ENCODE data around the gene APEH. TPM values are rescaled to one million over a fixed set of nuclear protein-coding genes. Genes with fewer than 3 reads are reported as not detected.
A peak's percentile ranks its signal among the peaks of the same experiment; 100 is the strongest.

APEH gene
- total RNA-seq, 2 experiments from 2014 or later, result 148 to 165 TPM

GRCh38 chr3:49717959-49718857, 44.1 kb downstream of the APEH start:
- Mint-ChIP-seq H3K4me1 (peaks cover 20% of the 10 kb centered on the region), H3K9me3 (no peaks in the 10 kb centered on the region), H3K36me3 (peaks cover 5% of the 10 kb centered on the region), H3K27ac (peak overlapping the region; percentile 68), H3K4me3 (peak overlapping the region; percentile 89), H3K27me3 (no peaks in the 10 kb centered on the region)
- ATAC-seq (ENCODE audit: low read depth), result no peak
- DNase-seq, result no peak
- POLR2A ChIA-PET, result interaction anchor here (0.6 to 1.6 kb wide), 5 partner anchors 7 to 186 kb away, joined by 3 to 5 read pairs (median 4); partner anchors contain the start of gene UBA7

- peaks cover 5% of the 10 kb centered on the region for H3K36me3 Mint-ChIP-seq
- no peak for DNase-seq
- no peaks in the 10 kb centered on the region for H3K27me3 Mint-ChIP-seq
- peaks cover 20% of the 10 kb centered on the region for H3K4me1 Mint-ChIP-seq
- POLR2A ChIA-PET, result interaction anchor here (0.6 to 1.6 kb wide), 10 partner anchors 8 to 1003 kb away, joined by 3 to 5 read pairs (median 4); partner anchors contain the start of genes INKA1 and UBA7
- ATAC-seq (ENCODE audit: low read depth), result no peak
- no peaks in the 10 kb centered on the region for H3K9me3 Mint-ChIP-seq
- peak overlapping the region; percentile 89 for H3K4me3 Mint-ChIP-seq
- H3K27ac Mint-ChIP-seq, result peak overlapping the region; percentile 68
These were observed 44.7 kb downstream of the APEH start for GRCh38 chr3:49718858-49719213.

DNA sequence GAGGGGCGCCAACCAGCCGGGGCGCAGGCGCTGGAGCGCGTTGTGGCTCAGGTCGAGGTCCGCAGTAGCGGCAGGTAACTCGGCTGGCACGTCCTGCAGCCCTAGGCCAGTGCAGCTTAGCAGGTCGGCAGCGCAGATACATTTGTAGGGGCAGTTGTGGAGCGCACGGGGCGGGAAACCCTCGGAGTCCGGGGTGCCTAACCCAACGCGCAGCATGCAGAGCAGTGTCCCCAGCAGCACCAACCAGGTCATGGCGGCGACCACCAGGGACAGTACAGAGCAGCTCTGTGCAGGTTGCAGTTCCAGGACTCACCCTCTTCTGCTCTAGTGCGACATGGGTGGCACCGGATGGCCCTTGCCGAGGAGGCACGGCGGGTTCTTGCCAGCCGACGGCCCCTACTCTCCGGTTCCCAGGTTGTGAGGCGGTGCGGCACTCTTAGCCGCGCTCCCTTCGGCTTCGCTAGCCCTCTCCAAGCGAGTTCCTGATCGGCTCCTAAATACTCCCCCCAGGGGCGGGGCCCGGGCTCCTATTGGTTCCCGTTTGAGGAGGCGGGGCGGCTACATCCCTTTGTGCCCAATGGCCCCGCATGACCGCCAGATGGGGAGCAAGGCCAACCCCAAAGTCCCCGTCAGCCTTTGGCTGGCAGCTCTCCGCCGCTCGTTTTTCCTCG, 45.2 kb downstream of the APEH start, which contains the start of gene AMIGO3:
Gene AMIGO3, minus strand, starts transcription at position 471 of the 671 bp plus-strand sequence. Its CDS starts 219 bp downstream, at position 252.
- H3K27ac Mint-ChIP-seq, result peak within 1 kb of the TSS; percentile 68
- no peaks in the 10 kb centered on the region for H3K9me3 Mint-ChIP-seq
- peaks cover 18% of the 10 kb centered on the region for H3K4me1 Mint-ChIP-seq
- H3K4me3 Mint-ChIP-seq, result peak within 1 kb of the TSS; percentile 89
- DNase-seq (peak; percentile 92), ATAC-seq (ENCODE audit: low read depth) (peak; percentile 77)
- H3K36me3 Mint-ChIP-seq, result peaks cover 5% of the 10 kb centered on the region
- H3K27me3 Mint-ChIP-seq, result no peaks in the 10 kb centered on the region
- POLR2A ChIA-PET, result interaction anchor here (0.6 to 1.6 kb wide), 10 partner anchors 8 to 1003 kb away, joined by 3 to 5 read pairs (median 4); partner anchors contain the start of genes INKA1 and UBA7

DNA sequence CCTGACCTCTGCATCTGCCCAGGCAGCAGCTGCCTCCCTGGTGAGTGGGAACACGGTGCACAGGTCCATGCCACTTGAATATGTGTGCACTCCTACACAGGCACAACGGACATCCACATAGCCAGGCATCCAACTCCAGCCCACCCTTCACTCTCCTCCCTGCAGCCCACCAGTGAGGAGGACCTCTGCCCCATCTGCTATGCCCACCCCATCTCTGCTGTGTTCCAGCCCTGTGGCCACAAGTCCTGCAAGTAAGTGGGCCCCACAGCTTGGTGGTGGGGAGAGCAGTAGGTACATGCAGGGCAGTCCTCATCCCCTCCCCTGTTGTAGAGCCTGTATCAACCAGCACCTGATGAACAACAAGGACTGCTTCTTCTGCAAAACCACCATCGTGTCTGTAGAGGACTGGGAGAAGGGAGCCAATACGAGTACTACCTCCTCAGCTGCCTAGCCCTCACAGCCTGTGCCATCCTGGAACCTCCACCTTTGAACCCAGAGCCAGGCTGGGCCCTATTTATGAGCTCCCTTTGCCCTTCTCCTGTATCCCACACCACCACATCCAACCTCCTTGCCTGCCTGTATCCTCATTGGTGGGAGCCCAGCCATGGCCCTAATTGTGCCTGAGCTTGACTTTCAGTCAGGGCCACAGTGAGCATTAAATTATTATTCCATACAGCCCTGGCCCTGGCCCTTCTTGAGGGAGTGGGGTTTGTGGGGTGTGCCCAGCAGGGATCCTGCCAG, 46.9 kb downstream of the APEH start:
- peak overlapping the region; percentile 2 for H3K27ac Mint-ChIP-seq
- no peak overlapping the region for H3K4me3 Mint-ChIP-seq
- no peak for DNase-seq
- ATAC-seq (ENCODE audit: low read depth), result no peak
- peaks cover 6% of the 10 kb centered on the region for H3K36me3 Mint-ChIP-seq
- no peaks in the 10 kb centered on the region for H3K9me3 Mint-ChIP-seq
- no peaks in the 10 kb centered on the region for H3K27me3 Mint-ChIP-seq
- POLR2A ChIA-PET, result no interaction called here
- H3K4me1 Mint-ChIP-seq, result peaks cover 23% of the 10 kb centered on the region

GRCh38 chr3:49721596-49721895, 47.4 kb downstream of the APEH start:
- H3K36me3 Mint-ChIP-seq, result peaks cover 6% of the 10 kb centered on the region
- POLR2A ChIA-PET, result no interaction called here
- H3K27ac Mint-ChIP-seq, result peak overlapping the region; percentile 2
- peaks cover 23% of the 10 kb centered on the region for H3K4me1 Mint-ChIP-seq
- H3K4me3 Mint-ChIP-seq, result no peak overlapping the region
- ATAC-seq (ENCODE audit: low read depth) (no peak), DNase-seq (no peak)
- H3K9me3 Mint-ChIP-seq, result no peaks in the 10 kb centered on the region
- no peaks in the 10 kb centered on the region for H3K27me3 Mint-ChIP-seq

DNA sequence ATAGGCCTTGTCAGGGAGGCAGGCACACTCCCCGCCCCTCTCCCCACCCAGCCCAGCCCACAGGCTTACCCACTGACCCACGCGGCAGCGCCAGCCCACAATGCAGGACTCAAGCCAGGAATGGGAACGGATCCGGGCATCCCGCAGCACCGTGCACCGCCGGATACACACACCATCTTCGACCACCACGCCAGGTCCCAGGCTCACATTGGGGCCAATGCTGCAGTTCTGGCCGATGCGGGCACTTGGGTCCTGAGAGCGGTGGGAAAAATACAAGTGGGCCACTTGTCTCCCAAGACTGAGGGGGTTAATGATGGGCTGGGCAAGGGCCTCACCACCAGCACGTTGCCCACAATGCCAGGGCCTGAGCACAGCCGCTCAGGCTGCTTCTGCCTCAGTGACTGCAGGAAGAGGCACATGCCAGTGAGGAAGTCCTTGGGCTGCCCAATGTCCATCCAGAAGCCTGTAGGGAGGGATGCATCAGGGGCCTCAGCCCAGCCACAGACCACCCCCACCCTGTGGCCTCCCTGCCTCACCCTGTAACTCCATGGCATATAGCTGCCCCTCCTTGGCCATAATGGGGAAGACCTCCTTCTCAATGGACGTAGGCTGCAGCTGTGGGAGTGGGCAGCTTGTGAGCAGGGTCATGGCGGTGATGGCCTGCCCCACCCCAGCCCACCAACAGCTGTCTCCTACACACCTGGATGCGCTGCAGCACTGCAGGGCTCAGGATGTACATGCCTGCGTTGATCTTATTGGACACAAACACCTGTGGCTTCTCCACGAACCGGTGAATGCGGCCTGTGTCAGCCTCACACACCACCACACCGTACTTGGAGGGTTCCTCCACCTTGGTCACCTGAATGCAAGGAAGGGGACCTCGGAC, 48.0 kb downstream of the APEH start:
- Mint-ChIP-seq H3K27ac (peak overlapping the region; percentile 82), H3K4me1 (peaks cover 23% of the 10 kb centered on the region), H3K9me3 (no peaks in the 10 kb centered on the region), H3K36me3 (peaks cover 6% of the 10 kb centered on the region), H3K4me3 (peak overlapping the region; percentile 97), H3K27me3 (no peaks in the 10 kb centered on the region)
- ATAC-seq (ENCODE audit: low read depth) (no peak), DNase-seq (no peak)
- POLR2A ChIA-PET, result interaction anchor here (1.1 to 2.1 kb wide), 4 partner anchors 11 to 81 kb away, joined by 3 to 7 read pairs (median 3); partner anchors contain the start of gene INKA1

DNA sequence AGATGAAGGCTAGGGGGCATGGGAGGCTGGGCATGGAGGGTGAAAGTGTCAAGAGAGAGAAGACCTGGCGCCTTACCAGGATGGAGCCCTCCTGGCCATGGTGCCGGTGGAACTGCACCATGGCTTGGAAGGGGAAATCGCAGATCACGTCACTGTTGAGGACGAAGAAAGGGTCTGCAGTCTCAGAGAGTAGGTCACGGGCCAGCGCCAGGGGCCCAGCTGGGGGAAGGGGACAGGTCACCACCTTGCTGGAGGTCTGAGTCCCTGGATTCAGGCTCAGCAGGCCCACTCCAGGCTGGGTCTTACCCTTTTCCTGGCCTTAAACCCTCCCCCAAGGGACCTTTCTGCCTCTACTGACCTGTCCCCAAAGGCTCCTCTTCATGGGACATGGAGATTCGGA, 48.7 kb downstream of the APEH start:
- POLR2A ChIA-PET, result interaction anchor here (0.6 to 2.2 kb wide), 11 partner anchors 8 to 207 kb away, joined by 3 to 8 read pairs (median 3); partner anchors contain the start of genes INKA1, MON1A and UBA7
- no peak for ATAC-seq (ENCODE audit: low read depth)
- Mint-ChIP-seq H3K36me3 (peaks cover 6% of the 10 kb centered on the region), H3K4me1 (peaks cover 23% of the 10 kb centered on the region), H3K27ac (peak overlapping the region; percentile 96), H3K27me3 (no peaks in the 10 kb centered on the region), H3K9me3 (no peaks in the 10 kb centered on the region), H3K4me3 (peak overlapping the region; percentile 97)
- DNase-seq, result no peak

DNA sequence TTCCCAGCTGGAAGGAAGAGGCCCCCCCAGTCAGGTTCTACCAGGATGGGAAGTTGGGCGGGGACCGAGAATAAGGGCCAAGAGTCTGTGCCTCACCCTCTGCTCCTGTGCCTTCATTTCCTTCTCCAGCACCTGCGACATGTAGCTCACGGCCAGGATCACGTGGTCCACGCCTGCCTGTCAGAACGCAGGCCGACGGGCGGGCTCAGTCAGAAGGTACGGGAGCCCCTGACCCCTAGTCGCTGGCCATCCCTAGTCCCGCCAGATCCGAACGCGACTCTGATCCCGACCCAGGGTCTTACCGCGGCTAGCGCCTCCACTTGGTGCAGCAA, 49.1 kb downstream of the APEH start:
- Mint-ChIP-seq H3K4me3 (peak overlapping the region; percentile 97), H3K27me3 (no peaks in the 10 kb centered on the region), H3K9me3 (no peaks in the 10 kb centered on the region), H3K36me3 (peaks cover 6% of the 10 kb centered on the region), H3K27ac (peak overlapping the region; percentile 96), H3K4me1 (peaks cover 23% of the 10 kb centered on the region)
- POLR2A ChIA-PET, result interaction anchor here (0.5 to 2.2 kb wide), 14 partner anchors 8 to 206 kb away, joined by 3 to 9 read pairs (median 4); partner anchors contain the start of genes INKA1, MON1A and UBA7
- DNase-seq, result peak; percentile 68
- ATAC-seq (ENCODE audit: low read depth), result peak; percentile 22

DNA sequence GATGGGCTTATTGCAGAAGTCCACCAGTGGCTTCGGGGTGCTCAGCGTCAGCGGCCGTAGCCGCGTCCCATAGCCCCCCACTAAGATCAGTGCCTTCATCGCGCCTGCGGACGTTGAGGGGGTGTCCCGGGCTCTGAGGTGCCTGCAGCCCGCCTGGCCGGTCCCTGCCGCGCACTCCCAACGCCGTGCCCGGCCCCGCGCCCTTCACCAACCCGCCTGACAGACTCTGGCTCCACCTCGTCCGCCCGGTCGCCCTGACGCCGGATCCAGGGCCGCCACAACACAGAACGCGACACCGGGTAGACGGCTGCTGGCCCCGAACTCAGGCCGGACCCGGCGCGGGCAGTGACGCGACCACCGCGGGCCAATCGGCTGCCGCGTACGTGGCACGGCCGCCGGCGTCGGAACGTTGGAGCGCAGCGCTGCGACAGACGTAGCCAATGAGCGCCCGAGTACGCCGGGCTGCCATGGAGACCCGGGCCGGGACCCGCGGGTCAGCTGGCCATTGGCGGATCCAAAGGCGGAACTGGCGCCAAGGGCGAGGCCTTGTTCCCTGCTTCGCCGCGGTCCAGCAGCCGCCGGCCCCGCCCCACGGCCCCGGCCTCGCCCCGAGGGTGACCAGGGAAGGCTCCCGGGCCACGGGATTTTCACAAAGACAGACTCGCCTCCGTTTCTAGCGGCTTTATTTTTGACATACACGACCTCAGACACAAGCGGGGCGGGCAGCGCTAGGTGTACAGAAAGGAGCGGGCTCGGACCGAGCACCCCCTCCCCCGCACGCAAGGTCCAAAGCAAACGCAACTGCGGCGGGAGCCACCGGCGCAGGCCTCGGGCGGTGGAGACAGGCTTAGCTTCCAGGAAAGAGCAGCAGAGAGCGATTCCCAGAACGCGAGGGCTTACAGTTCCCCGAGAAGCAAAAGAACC, 49.7 kb downstream of the APEH start, which contains the start of gene GMPPB:
Gene GMPPB, minus strand, starts transcription at position 324 of the 924 bp plus-strand sequence. Its CDS starts 225 bp downstream, at position 99.
- ATAC-seq (ENCODE audit: low read depth), result peak; percentile 80
- Mint-ChIP-seq H3K4me3 (peak within 1 kb of the TSS; percentile 97), H3K27me3 (no peaks in the 10 kb centered on the region), H3K4me1 (peaks cover 17% of the 10 kb centered on the region), H3K9me3 (no peaks in the 10 kb centered on the region), H3K27ac (peak within 1 kb of the TSS; percentile 96), H3K36me3 (peaks cover 2% of the 10 kb centered on the region)
- POLR2A ChIA-PET, result interaction anchor here (0.5 to 2.2 kb wide), 11 partner anchors 9 to 206 kb away, joined by 3 to 9 read pairs (median 4); partner anchors contain the start of genes INKA1, MON1A and UBA7
- peak; percentile 95 for DNase-seq

DNA sequence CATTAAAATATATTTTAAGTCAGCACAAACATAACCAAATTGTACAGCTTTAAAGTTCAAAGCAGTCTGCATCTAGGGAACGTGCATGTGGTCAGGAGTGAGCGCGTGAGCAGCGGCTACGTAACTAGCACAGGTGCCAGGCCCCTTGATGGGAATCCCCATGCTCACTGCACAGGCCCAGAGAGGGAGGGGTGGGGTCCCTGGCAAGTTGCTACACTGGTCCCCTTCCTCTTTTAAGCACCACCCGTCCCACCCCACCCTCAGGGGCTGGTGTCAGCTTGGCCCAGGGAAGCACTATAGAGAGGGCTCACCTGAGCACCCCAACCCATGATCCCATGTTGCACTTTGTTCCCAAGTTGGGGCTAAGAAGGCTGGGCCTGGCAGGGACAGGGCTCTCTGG, 50.4 kb downstream of the APEH start:
- peak overlapping the region; percentile 97 for H3K4me3 Mint-ChIP-seq
- H3K27ac Mint-ChIP-seq, result peak overlapping the region; percentile 96
- no peaks in the 10 kb centered on the region for H3K27me3 Mint-ChIP-seq
- peak; percentile 41 for DNase-seq
- H3K36me3 Mint-ChIP-seq, result peaks cover 2% of the 10 kb centered on the region
- POLR2A ChIA-PET, result interaction anchor here (0.8 to 2.2 kb wide), 6 partner anchors 10 to 184 kb away, joined by 3 to 9 read pairs (median 6); partner anchors contain the start of genes INKA1 and UBA7
- no peak for ATAC-seq (ENCODE audit: low read depth)
- no peaks in the 10 kb centered on the region for H3K9me3 Mint-ChIP-seq
- peaks cover 13% of the 10 kb centered on the region for H3K4me1 Mint-ChIP-seq
